Mesendoderm (in vitro differentiated cells): ENCODE results near the gene RANBP3.

Source experiments
- DNase-seq: peaks from one replicate; pipeline ENCODE4 v3.0.0; 2013
- H2AK5ac ChIP-seq: 2 replicates; pipeline ENCODE4 v1.6.1; 2013; ENCODE audit warnings: low read length, inconsistent platforms
- H2BK120ac ChIP-seq: 2 replicates; pipeline ENCODE4 v1.6.1; 2013; ENCODE audit warnings: low read depth, mild to moderate bottlenecking, low read length, moderate library complexity, mixed read lengths
- H2BK15ac ChIP-seq: replicated peaks from 2 replicates; pipeline ENCODE4 v1.6.1; 2013; ENCODE audit warnings: low read depth, mild to moderate bottlenecking, moderate library complexity
- H2BK5ac ChIP-seq: 2 replicates; pipeline ENCODE4 v1.6.1; 2013; ENCODE audit warnings: low read length, inconsistent platforms
- H3K18ac ChIP-seq: 2 replicates; pipeline ENCODE4 v1.6.1; 2013; ENCODE audit warnings: mild to moderate bottlenecking, low read length, mixed read lengths
- H3K23ac ChIP-seq: one replicate; pipeline ENCODE4 v1.6.1; 2013; ENCODE audit warnings: low read length
- H3K27ac ChIP-seq: 2 replicates; pipeline ENCODE4 v1.5.1; 2013; ENCODE audit warnings: low read depth, mild to moderate bottlenecking, inconsistent platforms, low read length, moderate library complexity
- H3K27me3 ChIP-seq: 2 replicates; pipeline ENCODE4 v1.6.1; 2013; ENCODE audit warnings: low read length, control low read depth, mild to moderate bottlenecking, inconsistent platforms; ENCODE audit not compliant: insufficient read depth, poor library complexity
- H3K36me3 ChIP-seq: 2 replicates; pipeline ENCODE4 v1.6.1; 2013; ENCODE audit warnings: low read length, inconsistent platforms; ENCODE audit not compliant: control insufficient read depth, insufficient read depth
- H3K4ac ChIP-seq: one replicate; pipeline ENCODE4 v1.6.1; 2013; ENCODE audit warnings: low read depth, mild to moderate bottlenecking, low read length, moderate library complexity
- H3K4me1 ChIP-seq: 2 replicates; pipeline ENCODE4 v1.6.1; 2013; ENCODE audit warnings: low read depth, low read length, inconsistent platforms; ENCODE audit not compliant: control insufficient read depth
- H3K4me2 ChIP-seq: 2 replicates; pipeline ENCODE4 v1.6.1; 2013; ENCODE audit warnings: low read length
- H3K4me3 ChIP-seq: 2 replicates; pipeline ENCODE4 v1.5.1; 2013; ENCODE audit warnings: mild to moderate bottlenecking, low read length
- H3K56ac ChIP-seq: one replicate; pipeline ENCODE4 v1.6.1; 2013; ENCODE audit warnings: low read length
- H3K79me1 ChIP-seq: 2 replicates; pipeline ENCODE4 v1.6.1; 2013; ENCODE audit warnings: low read length, inconsistent platforms
- H3K79me2 ChIP-seq: 2 replicates; pipeline ENCODE4 v1.6.1; 2013; ENCODE audit warnings: mild to moderate bottlenecking, low read length; ENCODE audit not compliant: control insufficient read depth, insufficient read depth
- H3K9ac ChIP-seq: 2 replicates; pipeline ENCODE4 v1.6.1; 2013; ENCODE audit warnings: low read length, inconsistent platforms
- H4K5ac ChIP-seq: one replicate; pipeline ENCODE4 v1.6.1; 2013; ENCODE audit warnings: low read length
- H4K8ac ChIP-seq: one replicate; pipeline ENCODE4 v1.6.1; 2013; ENCODE audit warnings: low read depth, mild to moderate bottlenecking, control low read depth, low read length, moderate library complexity
- WGBS: extraction: QIAGEN DNeasy Blood & Tissue Kit; methylation state at CpG from one replicate; pipeline ENCODE4 v1.1.7; 2013; ENCODE audit warnings: low lambda C conversion rate, missing lambda C conversion rate; ENCODE audit not compliant: insufficient coverage; ENCODE audit errors: extremely low coverage; 5-methylcytosine and 5-hydroxymethylcytosine counted together

RANBP3 gene

GRCh38 chr19:5937550-5937949, 40.4 kb downstream of the RANBP3 start:
- no peak overlapping the region for H3K4me2 ChIP-seq
- no peak overlapping the region for H2AK5ac ChIP-seq
- no peaks in the 10 kb centered on the region for H3K4me1 ChIP-seq
- H3K36me3 ChIP-seq = peaks cover 11% of the 10 kb centered on the region
- peaks cover 1% of the 10 kb centered on the region for H3K79me2 ChIP-seq
- no peak overlapping the region for H4K8ac ChIP-seq
- H3K23ac ChIP-seq = no peak overlapping the region
- no peak overlapping the region for H2BK15ac ChIP-seq
- H3K79me1 ChIP-seq = peaks cover 17% of the 10 kb centered on the region
- no peak overlapping the region for H3K56ac ChIP-seq
- H3K4me3 ChIP-seq = no peak overlapping the region
- H4K5ac ChIP-seq = no peak overlapping the region
- no peak overlapping the region for H3K4ac ChIP-seq
- no peak overlapping the region for H3K27ac ChIP-seq
- no peak overlapping the region for H2BK120ac ChIP-seq
- H3K9ac ChIP-seq = no peak overlapping the region
- no peak overlapping the region for H3K18ac ChIP-seq
- no CpG with 5 or more reads among the region's 10 CpGs for WGBS
- DNase-seq = no peak
- H2BK5ac ChIP-seq = no peak overlapping the region
- no peaks in the 10 kb centered on the region for H3K27me3 ChIP-seq

GRCh38 chr19:5936292-5936592, 41.7 kb downstream of the RANBP3 start:
- H3K4me2 ChIP-seq = no peak overlapping the region
- H3K56ac ChIP-seq = no peak overlapping the region
- no peak overlapping the region for H2BK5ac ChIP-seq
- no peak overlapping the region for H4K8ac ChIP-seq
- H3K79me1 ChIP-seq = peaks cover 13% of the 10 kb centered on the region
- H2BK15ac ChIP-seq = no peak overlapping the region
- no peak overlapping the region for H3K4ac ChIP-seq
- H2BK120ac ChIP-seq = no peak overlapping the region
- H4K5ac ChIP-seq = no peak overlapping the region
- H3K23ac ChIP-seq = no peak overlapping the region
- H3K27ac ChIP-seq = no peak overlapping the region
- no peak overlapping the region for H2AK5ac ChIP-seq
- peaks cover 10% of the 10 kb centered on the region for H3K36me3 ChIP-seq
- H3K4me3 ChIP-seq = no peak overlapping the region
- no peak overlapping the region for H3K9ac ChIP-seq
- H3K4me1 ChIP-seq = no peaks in the 10 kb centered on the region
- no peak for DNase-seq
- no peaks in the 10 kb centered on the region for H3K27me3 ChIP-seq
- H3K79me2 ChIP-seq = no peaks in the 10 kb centered on the region
- no CpG with 5 or more reads among the region's 9 CpGs for WGBS
- no peak overlapping the region for H3K18ac ChIP-seq

GRCh38 chr19:5935473-5936291, 42.3 kb downstream of the RANBP3 start:
- H3K79me2 ChIP-seq = no peaks in the 10 kb centered on the region
- H2BK15ac ChIP-seq = no peak overlapping the region
- H3K79me1 ChIP-seq = peaks cover 11% of the 10 kb centered on the region
- no CpG with 5 or more reads among the region's 25 CpGs for WGBS
- no peaks in the 10 kb centered on the region for H3K27me3 ChIP-seq
- no peak overlapping the region for H3K27ac ChIP-seq
- no peak overlapping the region for H3K23ac ChIP-seq
- no peak overlapping the region for H2BK5ac ChIP-seq
- no peak overlapping the region for H3K4ac ChIP-seq
- no peak overlapping the region for H3K4me3 ChIP-seq
- H3K4me2 ChIP-seq = no peak overlapping the region
- no peak overlapping the region for H3K18ac ChIP-seq
- no peak for DNase-seq
- no peak overlapping the region for H3K9ac ChIP-seq
- no peak overlapping the region for H4K8ac ChIP-seq
- no peaks in the 10 kb centered on the region for H3K4me1 ChIP-seq
- no peak overlapping the region for H2AK5ac ChIP-seq
- no peak overlapping the region for H2BK120ac ChIP-seq
- no peak overlapping the region for H3K56ac ChIP-seq
- peaks cover 8% of the 10 kb centered on the region for H3K36me3 ChIP-seq
- H4K5ac ChIP-seq = no peak overlapping the region

GRCh38 chr19:5934774-5935472, 43.0 kb downstream of the RANBP3 start:
- Histone ChIP-seq H3K18ac (no peak overlapping the region), H2BK120ac (no peak overlapping the region), H3K4me2 (no peak overlapping the region), H4K8ac (no peak overlapping the region), H3K9ac (no peak overlapping the region), H2BK5ac (no peak overlapping the region), H2BK15ac (no peak overlapping the region), H2AK5ac (no peak overlapping the region), H3K79me1 (peaks cover 9% of the 10 kb centered on the region), H3K27me3 (no peaks in the 10 kb centered on the region), H3K4me3 (no peak overlapping the region), H3K79me2 (no peaks in the 10 kb centered on the region), H3K36me3 (peaks cover 8% of the 10 kb centered on the region), H3K56ac (no peak overlapping the region), H3K4me1 (no peaks in the 10 kb centered on the region), H3K4ac (no peak overlapping the region), H4K5ac (no peak overlapping the region), H3K27ac (no peak overlapping the region), H3K23ac (no peak overlapping the region)
- DNase-seq = no peak
- no CpG with 5 or more reads among the region's 16 CpGs for WGBS

- Histone ChIP-seq H3K79me2 (no peaks in the 10 kb centered on the region), H3K18ac (no peak overlapping the region), H3K79me1 (peaks cover 9% of the 10 kb centered on the region), H4K8ac (no peak overlapping the region), H2BK5ac (no peak overlapping the region), H2AK5ac (no peak overlapping the region), H3K27me3 (no peaks in the 10 kb centered on the region), H3K4me2 (no peak overlapping the region), H2BK15ac (no peak overlapping the region), H4K5ac (no peak overlapping the region), H2BK120ac (no peak overlapping the region), H3K27ac (no peak overlapping the region), H3K56ac (no peak overlapping the region), H3K4me3 (no peak overlapping the region), H3K4me1 (no peaks in the 10 kb centered on the region), H3K4ac (no peak overlapping the region), H3K36me3 (peaks cover 8% of the 10 kb centered on the region), H3K23ac (no peak overlapping the region), H3K9ac (no peak overlapping the region)
- WGBS = no CpG with 5 or more reads among the region's 5 CpGs
- DNase-seq = no peak
Measured at GRCh38 chr19:5934069-5934401, 43.9 kb downstream of the RANBP3 start.
